Measurements from ENCODE around the gene ESPN.

ESPN gene

GRCh38 chr1:6386371-6386949 lies 38.1 kb upstream of the ESPN start:
- H2AFZ ChIP-seq (ENCODE audit: low read depth, low read length), result no peak overlapping the region
- H4K20me1 ChIP-seq (ENCODE audit: insufficient read depth, low read length), result peaks cover 58% of the 10 kb centered on the region
- ATAC-seq (ENCODE audit: insufficient read depth, low read depth), result no peak
- H3K9ac ChIP-seq (ENCODE audit: low read depth, low read length), result no peak overlapping the region
- no peak for DNase-seq
- no peak overlapping the region for H3K4me3 ChIP-seq (ENCODE audit: low read depth in 1 of 2, low read length in 2 of 2)
- H3K36me3 ChIP-seq (ENCODE audit: insufficient read depth, low read length), result peaks cover 22% of the 10 kb centered on the region
- peaks cover 18% of the 10 kb centered on the region for H3K4me1 ChIP-seq (ENCODE audit: insufficient read depth, low read length)
- no peaks in the 10 kb centered on the region for H3K9me3 ChIP-seq (ENCODE audit: insufficient read depth, low read length, severe bottlenecking)
- no peak overlapping the region for H3K4me2 ChIP-seq (ENCODE audit: insufficient read depth, low read length)
- TF ChIP-seq CTCF (IDR thresholded peaks at IDR 0.05; ENCODE audit: borderline replicate concordance, extremely low read depth, low read length, poor library complexity, severe bottlenecking) (no peak), EZH2 (IDR thresholded peaks at IDR 0.05; ENCODE audit: borderline replicate concordance, low read depth, low read length, severe bottlenecking) (no peak)
- H3K27ac ChIP-seq (ENCODE audit: low read length), result no peak overlapping the region
- H3K27me3 ChIP-seq (ENCODE audit: insufficient read depth, low read length, poor library complexity), result no peaks in the 10 kb centered on the region
- H3K79me2 ChIP-seq (ENCODE audit: insufficient read depth, low read length), result peaks cover 92% of the 10 kb centered on the region

- ATAC-seq (ENCODE audit: insufficient read depth, low read depth) (no peak), DNase-seq (no peak)
- no peak overlapping the region for H2AFZ ChIP-seq (ENCODE audit: low read depth, low read length)
- no peak overlapping the region for H3K4me3 ChIP-seq (ENCODE audit: low read depth in 1 of 2, low read length in 2 of 2)
- H3K4me1 ChIP-seq (ENCODE audit: insufficient read depth, low read length), result peaks cover 41% of the 10 kb centered on the region
- H3K4me2 ChIP-seq (ENCODE audit: insufficient read depth, low read length), result peak overlapping the region; percentile 96; the same call in 1 of the 2 replicates
- H3K9me3 ChIP-seq (ENCODE audit: insufficient read depth, low read length, severe bottlenecking), result no peaks in the 10 kb centered on the region
- peaks cover 22% of the 10 kb centered on the region for H3K36me3 ChIP-seq (ENCODE audit: insufficient read depth, low read length)
- TF ChIP-seq CTCF (IDR thresholded peaks at IDR 0.05; ENCODE audit: borderline replicate concordance, extremely low read depth, low read length, poor library complexity, severe bottlenecking) (no peak), EZH2 (IDR thresholded peaks at IDR 0.05; ENCODE audit: borderline replicate concordance, low read depth, low read length, severe bottlenecking) (no peak)
- no peak overlapping the region for H3K9ac ChIP-seq (ENCODE audit: low read depth, low read length)
- H3K27me3 ChIP-seq (ENCODE audit: insufficient read depth, low read length, poor library complexity), result no peaks in the 10 kb centered on the region
- H3K79me2 ChIP-seq (ENCODE audit: insufficient read depth, low read length), result peaks cover 85% of the 10 kb centered on the region
- peaks cover 62% of the 10 kb centered on the region for H4K20me1 ChIP-seq (ENCODE audit: insufficient read depth, low read length)
- H3K27ac ChIP-seq (ENCODE audit: low read length), result peak overlapping the region; percentile 31; the same call in 1 of the 2 replicates
Measured at GRCh38 chr1:6389971-6390370, 34.6 kb upstream of the ESPN start.

- peaks cover 9% of the 10 kb centered on the region; the same call in 1 of the 2 replicates for H3K36me3 ChIP-seq (ENCODE audit: insufficient read depth, low read length)
- no peak for TF ChIP-seq EZH2 (IDR thresholded peaks at IDR 0.05; ENCODE audit: borderline replicate concordance, low read depth, low read length, severe bottlenecking)
- H4K20me1 ChIP-seq (ENCODE audit: insufficient read depth, low read length), result peaks cover 40% of the 10 kb centered on the region
- no peaks in the 10 kb centered on the region for H3K27me3 ChIP-seq (ENCODE audit: insufficient read depth, low read length, poor library complexity)
- ATAC-seq (ENCODE audit: insufficient read depth, low read depth) (no peak), DNase-seq (peak; percentile 48)
- H3K4me2 ChIP-seq (ENCODE audit: insufficient read depth, low read length), result peak overlapping the region; percentile 96
- no peaks in the 10 kb centered on the region for H3K9me3 ChIP-seq (ENCODE audit: insufficient read depth, low read length, severe bottlenecking)
- H3K9ac ChIP-seq (ENCODE audit: low read depth, low read length), result peak overlapping the region; percentile 95
- H3K27ac ChIP-seq (ENCODE audit: low read length), result peak overlapping the region; percentile 84
- H3K4me3 ChIP-seq (ENCODE audit: low read depth in 1 of 2, low read length in 2 of 2), result peak overlapping the region; percentile 93 to 98
- peak overlapping the region; percentile 74 for H2AFZ ChIP-seq (ENCODE audit: low read depth, low read length)
- H3K79me2 ChIP-seq (ENCODE audit: insufficient read depth, low read length), result peaks cover 63% of the 10 kb centered on the region
- H3K4me1 ChIP-seq (ENCODE audit: insufficient read depth, low read length), result peaks cover 43% of the 10 kb centered on the region
Measured at GRCh38 chr1:6391951-6392808, 32.4 kb upstream of the ESPN start.
